Raji (cell line): ENCODE results near the gene TRIP13.

Experiments
- POLR2A ChIP-seq: IDR thresholded peaks from 2 replicates; pipeline ENCODE4 v1.6.1; 2011; ENCODE audit warnings: low read depth, low read length, control low read depth; ENCODE audit not compliant: insufficient read depth

The TRIP13 gene

DNA sequence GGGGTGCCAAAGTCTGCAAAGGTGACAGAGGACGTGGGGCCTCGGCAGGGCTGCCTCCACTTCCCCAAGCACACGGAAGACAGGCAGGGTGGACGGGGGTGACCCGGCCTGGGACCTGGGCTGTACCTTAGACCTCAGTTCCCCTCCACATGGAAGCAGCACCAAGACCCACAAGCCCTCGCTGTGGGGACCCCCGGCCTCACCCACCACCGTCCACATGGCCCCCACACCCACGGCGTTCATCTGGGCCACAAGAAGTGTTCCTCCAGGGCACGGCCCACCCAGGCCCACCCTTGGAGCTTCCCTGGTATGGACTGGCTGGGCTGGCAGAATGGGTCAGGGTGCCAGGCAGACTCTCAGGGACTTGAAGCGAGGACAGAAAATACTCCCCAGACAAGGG, 70.1 kb downstream of the TRIP13 start:
- no peak for TF ChIP-seq POLR2A

- TF ChIP-seq POLR2A = no peak
These were observed 70.6 kb downstream of the TRIP13 start for GRCh38 chr5:963310-963672.

- no peak for TF ChIP-seq POLR2A
These were observed 71.2 kb downstream of the TRIP13 start for GRCh38 chr5:963673-964531.

- TF ChIP-seq POLR2A = no peak
These were observed 72.1 kb downstream of the TRIP13 start for GRCh38 chr5:964821-965220.

GRCh38 chr5:965604-966344, 73.1 kb downstream of the TRIP13 start:
- no peak for TF ChIP-seq POLR2A

- no peak for TF ChIP-seq POLR2A
These were observed 73.6 kb downstream of the TRIP13 start for GRCh38 chr5:966345-966710.

GRCh38 chr5:966941-967340, 74.3 kb downstream of the TRIP13 start:
- no peak for TF ChIP-seq POLR2A
